PC-3 (cell line): ENCODE results near the gene HSPB6.

ENCODE experiments used
- EZH2 ChIP-seq: fragments of 300-600 bp; sonication (generic); IDR thresholded peaks from one replicate; pipeline ENCODE4 v1.6.1; 2017; ENCODE audit warnings: antibody characterized with exemption, mild to moderate bottlenecking, low read length; ENCODE audit not compliant: unreplicated experiment
- EZH2phosphoT487 ChIP-seq: fragments of 300-600 bp; sonication (generic); IDR thresholded peaks from 2 replicates; pipeline ENCODE4 v1.6.1; 2018; ENCODE audit warnings: mild to moderate bottlenecking, antibody characterized with exemption, low read length, borderline replicate concordance
- TF ChIP-seq, protein P1 (sequence below): fragments of 300-600 bp; sonication (generic); conservative IDR thresholded peaks from 2 replicates; pipeline ENCODE4 v1.5.1; 2017; ENCODE audit warnings: antibody characterized with exemption, low read depth, mild to moderate bottlenecking, low read length

DNA sequence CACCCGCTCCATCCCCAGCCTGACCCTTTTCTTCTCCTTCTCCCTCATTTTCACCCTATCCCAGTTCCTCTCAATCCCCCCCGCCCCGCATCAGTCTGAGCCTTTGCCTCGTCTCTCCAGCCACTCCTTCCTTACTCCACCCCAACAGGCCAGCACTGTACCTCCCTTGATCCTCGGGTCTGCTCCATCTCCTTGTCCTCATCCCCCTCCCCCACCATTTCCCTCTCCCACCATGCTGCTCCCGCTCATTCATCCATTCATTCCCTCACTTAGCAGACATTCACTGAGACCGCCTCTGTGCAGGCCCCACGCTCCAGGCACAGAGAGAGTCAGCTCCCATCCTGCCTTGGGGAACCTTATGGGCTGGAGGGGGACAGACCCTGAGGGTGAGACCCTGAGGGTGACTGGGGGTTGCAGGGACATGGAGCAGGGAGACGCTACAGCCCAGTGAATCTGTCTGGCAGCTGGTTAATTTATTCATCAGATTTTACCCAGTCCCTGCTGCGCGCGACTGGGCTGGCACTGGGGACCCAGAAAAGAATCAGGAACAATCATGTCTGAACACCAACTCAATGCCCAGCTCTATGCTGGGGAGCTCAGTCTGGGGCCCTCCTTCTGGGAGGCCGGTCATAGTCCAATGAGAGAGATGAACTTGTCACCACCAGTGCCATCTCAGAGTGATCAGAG is 19.4 kb upstream of the HSPB6 start:
- TF ChIP-seq, protein P1, sequence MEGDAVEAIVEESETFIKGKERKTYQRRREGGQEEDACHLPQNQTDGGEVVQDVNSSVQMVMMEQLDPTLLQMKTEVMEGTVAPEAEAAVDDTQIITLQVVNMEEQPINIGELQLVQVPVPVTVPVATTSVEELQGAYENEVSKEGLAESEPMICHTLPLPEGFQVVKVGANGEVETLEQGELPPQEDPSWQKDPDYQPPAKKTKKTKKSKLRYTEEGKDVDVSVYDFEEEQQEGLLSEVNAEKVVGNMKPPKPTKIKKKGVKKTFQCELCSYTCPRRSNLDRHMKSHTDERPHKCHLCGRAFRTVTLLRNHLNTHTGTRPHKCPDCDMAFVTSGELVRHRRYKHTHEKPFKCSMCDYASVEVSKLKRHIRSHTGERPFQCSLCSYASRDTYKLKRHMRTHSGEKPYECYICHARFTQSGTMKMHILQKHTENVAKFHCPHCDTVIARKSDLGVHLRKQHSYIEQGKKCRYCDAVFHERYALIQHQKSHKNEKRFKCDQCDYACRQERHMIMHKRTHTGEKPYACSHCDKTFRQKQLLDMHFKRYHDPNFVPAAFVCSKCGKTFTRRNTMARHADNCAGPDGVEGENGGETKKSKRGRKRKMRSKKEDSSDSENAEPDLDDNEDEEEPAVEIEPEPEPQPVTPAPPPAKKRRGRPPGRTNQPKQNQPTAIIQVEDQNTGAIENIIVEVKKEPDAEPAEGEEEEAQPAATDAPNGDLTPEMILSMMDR = no peak
- TF ChIP-seq EZH2 (no peak), EZH2phosphoT487 (no peak)
